WTC11 (cell line): ENCODE results near the gene PAQR4. TPM values are rescaled to one million over a fixed set of nuclear protein-coding genes. Genes with fewer than 3 reads are reported as not detected.
A peak's percentile ranks its signal among the peaks of the same experiment; 100 is the strongest.

ENCODE experiments used
- AFF4 ChIP-seq: sonication (generic); formaldehyde crosslinking; IDR thresholded peaks from 2 replicates; pipeline ENCODE4 v1.8.1; 2023; ENCODE audit warnings: mild to moderate bottlenecking, missing genetic modification reagents, borderline replicate concordance
- ATF3 ChIP-seq: sonication (generic); formaldehyde crosslinking; conservative IDR thresholded peaks from 2 replicates; pipeline ENCODE4 v1.8.1; 2022; ENCODE audit warnings: mild to moderate bottlenecking, missing genetic modification reagents
- ATF6 ChIP-seq: sonication (generic); formaldehyde crosslinking; IDR thresholded peaks from 2 replicates; pipeline ENCODE4 v1.8.1; 2023; ENCODE audit warnings: mild to moderate bottlenecking, missing genetic modification reagents
- CREM ChIP-seq: sonication (generic); formaldehyde crosslinking; IDR thresholded peaks from 2 replicates; pipeline ENCODE4 v1.8.1; 2022; ENCODE audit warnings: mild to moderate bottlenecking, missing genetic modification reagents, moderate library complexity
- CTCF ChIP-seq: fragments of 200-600 bp; IDR thresholded peaks from 2 replicates; pipeline ENCODE4 v1.8.0; 2022; ENCODE audit warnings: antibody characterized with exemption
- ETV6 ChIP-seq: sonication (generic); formaldehyde crosslinking; IDR thresholded peaks from 2 replicates; pipeline ENCODE4 v1.8.1; 2022; ENCODE audit warnings: mild to moderate bottlenecking, missing genetic modification reagents
- GRHL2 ChIP-seq: fragments of 250-450 bp; sonication (Bioruptor Pico); IDR thresholded peaks from 2 replicates; pipeline ENCODE4 v1.8.0; 2022; ENCODE audit warnings: mild to moderate bottlenecking, moderate library complexity; ENCODE audit not compliant: insufficient replicate concordance, severe bottlenecking
- MXD4 ChIP-seq: fragments of 250-450 bp; sonication (Bioruptor Pico); IDR thresholded peaks from 2 replicates; pipeline ENCODE4 v1.8.0; 2021; ENCODE audit warnings: mild to moderate bottlenecking, moderate library complexity, borderline replicate concordance
- PRRX2 ChIP-seq: fragments of 250-450 bp; sonication (Bioruptor Pico); IDR thresholded peaks from 2 replicates; pipeline ENCODE4 v1.8.0; 2021; ENCODE audit warnings: mild to moderate bottlenecking
- SOX15 ChIP-seq: fragments of 250-450 bp; sonication (Bioruptor Pico); IDR thresholded peaks from 2 replicates; pipeline ENCODE4 v1.9.0; 2021; ENCODE audit warnings: mild to moderate bottlenecking
- SP1 ChIP-seq: sonication (generic); formaldehyde crosslinking; conservative IDR thresholded peaks from 2 replicates; pipeline ENCODE4 v1.8.1; 2022; ENCODE audit warnings: missing genetic modification reagents
- TEAD1 ChIP-seq: sonication (generic); formaldehyde crosslinking; IDR thresholded peaks from 2 replicates; pipeline ENCODE4 v1.8.0; 2022; ENCODE audit warnings: mild to moderate bottlenecking, missing genetic modification reagents
- TP53 ChIP-seq: sonication (generic); formaldehyde crosslinking; IDR thresholded peaks from 2 replicates; pipeline ENCODE4 v1.8.1; 2023; ENCODE audit warnings: mild to moderate bottlenecking, missing genetic modification reagents
- ZBTB43 ChIP-seq: sonication (generic); formaldehyde crosslinking; IDR thresholded peaks from 2 replicates; pipeline ENCODE4 v1.8.1; 2023; ENCODE audit warnings: mild to moderate bottlenecking, missing genetic modification reagents
- ZNF425 ChIP-seq: fragments of 250-450 bp; sonication (Bioruptor Pico); conservative IDR thresholded peaks from 2 replicates; pipeline ENCODE4 v1.9.0; 2021; ENCODE audit warnings: mild to moderate bottlenecking
- ZNF512 ChIP-seq: sonication (generic); formaldehyde crosslinking; IDR thresholded peaks from 2 replicates; pipeline ENCODE4 v1.8.1; 2022; ENCODE audit warnings: missing genetic modification reagents, borderline replicate concordance
- total RNA-seq: library from RNA; stranded (reverse); gene quantifications from 3 replicates; pipeline ENCODE4 v1.2.3, GENCODE V29; 2021

Gene PAQR4
- total RNA-seq, 1 experiment from 2014 or later, result 32.4 TPM

GRCh38 chr16:3009568-3010390 lies 40.6 kb downstream of the PAQR4 start (continued):
- TF ChIP-seq CTCF (no peak), PRRX2 (no peak), SP1 (CRISPR knock-in tag) (peak; percentile 73), SOX15 (CRISPR knock-in tag) (no peak), ZBTB43 (0 out of 2 replicates have a peak, but pooled peaks have one; percentile 63), ATF6 (CRISPR knock-in tag) (no peak), TEAD1 (peak; percentile 83; the same call in 1 of the 2 replicates), ZNF512 (no peak), MXD4 (CRISPR knock-in tag) (no peak), ZNF425 (CRISPR knock-in tag) (no peak), ATF3 (CRISPR knock-in tag) (no peak), CREM (CRISPR knock-in tag) (0 out of 2 replicates have a peak, but pooled peaks have one; percentile 56), AFF4 (0 out of 2 replicates have a peak, but pooled peaks have one; percentile 33), TP53 (CRISPR knock-in tag) (peak; percentile 59; the same call in 1 of the 2 replicates), ETV6 (CRISPR knock-in tag) (peak; percentile 53; the same call in 1 of the 2 replicates), GRHL2 (no peak)
